MM.1S (cell line): Measurements from ENCODE around the gene TMED10.

Experiments used
- DNase-seq: peaks from one replicate; pipeline ENCODE4 v3.0.0-alpha.2; 2015
- H2AFZ ChIP-seq: fragments of 300-600 bp; sonication (generic); 2 replicates; pipeline ENCODE4 v1.6.0; 2016; ENCODE audit warnings: antibody characterized with exemption, low read length
- H3F3A ChIP-seq: fragments of 300-600 bp; sonication (generic); 2 replicates; pipeline ENCODE4 v1.6.1; 2016; ENCODE audit warnings: mild to moderate bottlenecking, antibody characterized with exemption, low read length, moderate library complexity, mixed read lengths; ENCODE audit not compliant: insufficient read depth
- H3K27ac ChIP-seq: fragments of 300-600 bp; sonication (generic); 2 replicates; pipeline ENCODE4 v1.5.1; 2016; ENCODE audit warnings: mild to moderate bottlenecking, low read length
- H3K27me3 ChIP-seq: fragments of 300-600 bp; sonication (generic); replicated peaks from 2 replicates; pipeline ENCODE4 v1.6.0; 2016; ENCODE audit warnings: low read length; ENCODE audit not compliant: insufficient read depth
- H3K36me3 ChIP-seq: fragments of 300-600 bp; sonication (generic); replicated peaks from 2 replicates; pipeline ENCODE4 v1.6.1; 2016; ENCODE audit warnings: mild to moderate bottlenecking, low read length, mixed read lengths; ENCODE audit not compliant: insufficient read depth
- H3K4me1 ChIP-seq: fragments of 300-600 bp; sonication (generic); 2 replicates; pipeline ENCODE4 v1.6.1; 2016; ENCODE audit warnings: low read length, mixed read lengths
- H3K4me2 ChIP-seq: fragments of 300-600 bp; sonication (generic); 2 replicates; pipeline ENCODE4 v1.6.0; 2016; ENCODE audit warnings: low read depth, low read length
- H3K4me3 ChIP-seq: fragments of 300-600 bp; sonication (generic); 2 replicates; pipeline ENCODE4 v1.5.1; 2016; ENCODE audit warnings: low read length, mixed read lengths
- H3K79me2 ChIP-seq: fragments of 300-600 bp; sonication (generic); 2 replicates; pipeline ENCODE4 v1.6.1; 2016; ENCODE audit warnings: mixed run types, low read length, mixed read lengths
- H3K9ac ChIP-seq: fragments of 300-600 bp; sonication (generic); 2 replicates; pipeline ENCODE4 v1.6.1; 2016; ENCODE audit warnings: low read length, mixed read lengths
- H3K9me2 ChIP-seq: fragments of 300-600 bp; sonication (generic); replicated peaks from 2 replicates; pipeline ENCODE4 v1.6.1; 2016; ENCODE audit warnings: mild to moderate bottlenecking, low read length, mixed read lengths; ENCODE audit not compliant: insufficient read depth
- H3K9me3 ChIP-seq: fragments of 300-600 bp; sonication (generic); replicated peaks from 2 replicates; pipeline ENCODE4 v1.6.1; 2016; ENCODE audit warnings: mild to moderate bottlenecking, low read length, mixed read lengths; ENCODE audit not compliant: insufficient read depth
- H4K20me1 ChIP-seq: fragments of 300-600 bp; sonication (generic); 2 replicates; pipeline ENCODE4 v1.6.1; 2016; ENCODE audit warnings: mild to moderate bottlenecking, low read length, moderate library complexity, mixed read lengths; ENCODE audit not compliant: insufficient read depth
- EZH2 ChIP-seq: fragments of 300-600 bp; sonication (generic); optimal IDR thresholded peaks from 2 replicates; pipeline ENCODE3; 2017; ENCODE audit warnings: low read depth, mild to moderate bottlenecking, antibody characterized with exemption, low read length, mixed read lengths
- EZH2phosphoT487 ChIP-seq: fragments of 300-600 bp; sonication (generic); IDR thresholded peaks from 2 replicates; pipeline ENCODE4 v1.6.1; 2018; ENCODE audit warnings: antibody characterized with exemption, low read length
- TF ChIP-seq, protein P1 (sequence below): fragments of 300-600 bp; sonication (generic); IDR thresholded peaks from 2 replicates; pipeline ENCODE4 v1.5.1; 2016; ENCODE audit warnings: antibody characterized with exemption, low read length, mixed read lengths

Gene TMED10

DNA sequence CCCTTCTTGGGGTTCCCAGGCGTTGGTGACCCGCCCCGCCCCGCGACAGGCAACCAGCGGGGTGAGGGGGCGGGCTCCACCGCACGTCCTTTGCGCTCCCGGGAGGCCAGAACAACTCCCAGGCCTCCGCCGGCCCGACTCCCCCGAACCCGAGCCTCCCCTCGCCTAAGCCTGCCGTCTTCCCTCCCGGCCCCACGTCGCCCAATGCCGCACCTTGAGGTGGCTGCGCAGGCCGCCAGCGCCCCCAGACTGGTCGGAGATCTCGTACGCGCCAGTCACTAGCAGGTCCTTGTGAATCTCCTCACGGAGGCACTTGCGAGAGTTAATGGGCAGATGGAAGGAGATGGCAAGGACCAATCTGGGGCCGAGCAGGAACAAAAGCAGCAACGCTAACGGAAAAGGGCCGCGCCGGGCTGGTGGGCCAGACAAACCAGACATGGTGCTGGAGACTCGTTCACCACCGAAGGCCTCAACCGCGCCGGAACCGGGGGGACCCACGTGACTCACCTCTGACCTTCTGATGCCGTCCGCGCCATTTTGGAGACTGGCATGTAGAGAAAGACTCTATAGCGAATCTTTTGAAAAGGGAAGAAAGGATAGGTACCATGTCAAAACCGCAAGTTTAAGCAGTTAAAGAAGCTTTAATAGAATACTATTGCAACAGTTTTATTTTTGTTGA lies at the start of gene TMED10:
Gene TMED10 (minus strand): TSS at position 471 of the 679 bp plus-strand sequence. CDS start 33 bp downstream, at position 438.
- Histone ChIP-seq H3K9ac (peak within 1 kb of the TSS; percentile 98), H2AFZ (0 out of 2 replicates have a peak within 1 kb of the TSS, but pooled peaks have one; percentile 38), H3K27ac (peak within 1 kb of the TSS; percentile 96), H3K4me3 (peak within 1 kb of the TSS; percentile 89), H3K4me1 (0 out of 2 replicates have a peak, but pooled peaks cover 4% of the 10 kb centered on the region), H3K79me2 (peaks cover 44% of the 10 kb centered on the region), H3K9me2 (no peaks in the 10 kb centered on the region), H3F3A (no peaks in the 10 kb centered on the region), H3K9me3 (no peaks in the 10 kb centered on the region), H4K20me1 (no peaks in the 10 kb centered on the region), H3K27me3 (no peaks in the 10 kb centered on the region), H3K36me3 (no peaks in the 10 kb centered on the region), H3K4me2 (peak within 1 kb of the TSS; percentile 60)
- peak; percentile 79 for DNase-seq
- TF ChIP-seq, protein P1, sequence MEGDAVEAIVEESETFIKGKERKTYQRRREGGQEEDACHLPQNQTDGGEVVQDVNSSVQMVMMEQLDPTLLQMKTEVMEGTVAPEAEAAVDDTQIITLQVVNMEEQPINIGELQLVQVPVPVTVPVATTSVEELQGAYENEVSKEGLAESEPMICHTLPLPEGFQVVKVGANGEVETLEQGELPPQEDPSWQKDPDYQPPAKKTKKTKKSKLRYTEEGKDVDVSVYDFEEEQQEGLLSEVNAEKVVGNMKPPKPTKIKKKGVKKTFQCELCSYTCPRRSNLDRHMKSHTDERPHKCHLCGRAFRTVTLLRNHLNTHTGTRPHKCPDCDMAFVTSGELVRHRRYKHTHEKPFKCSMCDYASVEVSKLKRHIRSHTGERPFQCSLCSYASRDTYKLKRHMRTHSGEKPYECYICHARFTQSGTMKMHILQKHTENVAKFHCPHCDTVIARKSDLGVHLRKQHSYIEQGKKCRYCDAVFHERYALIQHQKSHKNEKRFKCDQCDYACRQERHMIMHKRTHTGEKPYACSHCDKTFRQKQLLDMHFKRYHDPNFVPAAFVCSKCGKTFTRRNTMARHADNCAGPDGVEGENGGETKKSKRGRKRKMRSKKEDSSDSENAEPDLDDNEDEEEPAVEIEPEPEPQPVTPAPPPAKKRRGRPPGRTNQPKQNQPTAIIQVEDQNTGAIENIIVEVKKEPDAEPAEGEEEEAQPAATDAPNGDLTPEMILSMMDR: no peak
- no peak for TF ChIP-seq EZH2phosphoT487

DNA sequence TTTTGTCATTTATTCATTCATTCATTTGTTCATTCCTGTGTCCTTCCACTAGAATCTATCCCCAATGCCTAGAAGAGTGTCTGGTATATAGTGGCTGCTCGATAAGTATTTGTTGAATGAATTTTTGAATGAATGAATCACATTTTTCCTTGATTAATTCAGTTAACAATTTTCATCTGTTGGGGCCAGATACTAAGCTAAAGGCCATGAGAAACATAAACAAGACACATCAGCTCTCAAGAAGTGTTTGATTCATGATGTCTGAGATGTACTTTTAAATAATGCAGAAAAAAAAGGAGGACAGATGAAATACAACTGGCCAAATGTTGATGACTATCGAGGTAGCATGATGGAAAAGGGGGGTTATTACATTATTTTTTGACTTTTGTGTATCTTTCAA lies 48.1 kb upstream of the TMED10 start:
- H3K4me3 ChIP-seq: no peak overlapping the region
- DNase-seq: no peak
- TF ChIP-seq, protein P1: no peak
- H3K9me3 ChIP-seq: no peaks in the 10 kb centered on the region
- peaks cover 16% of the 10 kb centered on the region for H3K4me1 ChIP-seq
- no peaks in the 10 kb centered on the region for H3K79me2 ChIP-seq
- no peaks in the 10 kb centered on the region for H3F3A ChIP-seq
- H3K36me3 ChIP-seq: no peaks in the 10 kb centered on the region
- no peak overlapping the region for H3K9ac ChIP-seq
- H3K27me3 ChIP-seq: no peaks in the 10 kb centered on the region
- no peak overlapping the region for H3K4me2 ChIP-seq
- H3K27ac ChIP-seq: no peak overlapping the region
- H3K9me2 ChIP-seq: no peaks in the 10 kb centered on the region
- H2AFZ ChIP-seq: no peak overlapping the region
- H4K20me1 ChIP-seq: no peaks in the 10 kb centered on the region

DNA sequence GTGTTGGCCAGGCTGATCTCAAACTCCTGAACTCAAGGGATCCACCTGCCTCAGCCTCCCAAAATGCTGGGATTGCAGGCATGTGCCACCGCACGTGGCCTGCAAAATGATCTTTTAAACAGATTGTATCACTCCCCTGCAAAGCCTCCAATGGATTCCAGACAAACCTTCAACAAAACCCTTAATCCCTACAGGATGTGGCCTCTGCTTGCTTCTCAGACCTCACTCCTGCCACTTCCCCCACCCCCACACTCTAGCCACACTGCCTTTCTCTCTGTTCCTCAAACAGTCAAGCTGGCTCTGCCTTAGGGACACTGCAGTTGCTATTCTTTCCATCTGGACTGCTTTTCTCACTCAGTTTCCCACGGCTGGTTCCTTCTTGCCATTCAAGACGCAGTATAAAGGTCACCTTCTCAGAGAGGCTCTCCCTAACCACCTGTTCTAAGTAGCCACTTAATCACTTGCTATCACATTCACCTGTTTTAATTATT lies 47.3 kb upstream of the TMED10 start:
- Histone ChIP-seq H3K27me3 (no peaks in the 10 kb centered on the region), H3K4me2 (peak overlapping the region; percentile 39; the same call in 1 of the 2 replicates), H3K27ac (peak overlapping the region; percentile 52; the same call in 1 of the 2 replicates), H4K20me1 (no peaks in the 10 kb centered on the region), H3K9me3 (no peaks in the 10 kb centered on the region), H3F3A (no peaks in the 10 kb centered on the region), H2AFZ (peak overlapping the region; percentile 48; the same call in 1 of the 2 replicates), H3K9ac (no peak overlapping the region), H3K79me2 (no peaks in the 10 kb centered on the region), H3K4me3 (no peak overlapping the region), H3K36me3 (no peaks in the 10 kb centered on the region), H3K4me1 (peaks cover 14% of the 10 kb centered on the region), H3K9me2 (no peaks in the 10 kb centered on the region)
- peak; percentile 7 for DNase-seq
- TF ChIP-seq EZH2phosphoT487: no peak
- TF ChIP-seq EZH2: no peak
- TF ChIP-seq, protein P1: no peak
